Measurements from ENCODE around the gene ANKRD34A. TPM values are rescaled to one million over a fixed set of nuclear protein-coding genes. Genes with fewer than 3 reads are reported as not detected.

ANKRD34A gene
- total RNA-seq, 1 experiment from 2014 or later = 2.8 TPM

DNA sequence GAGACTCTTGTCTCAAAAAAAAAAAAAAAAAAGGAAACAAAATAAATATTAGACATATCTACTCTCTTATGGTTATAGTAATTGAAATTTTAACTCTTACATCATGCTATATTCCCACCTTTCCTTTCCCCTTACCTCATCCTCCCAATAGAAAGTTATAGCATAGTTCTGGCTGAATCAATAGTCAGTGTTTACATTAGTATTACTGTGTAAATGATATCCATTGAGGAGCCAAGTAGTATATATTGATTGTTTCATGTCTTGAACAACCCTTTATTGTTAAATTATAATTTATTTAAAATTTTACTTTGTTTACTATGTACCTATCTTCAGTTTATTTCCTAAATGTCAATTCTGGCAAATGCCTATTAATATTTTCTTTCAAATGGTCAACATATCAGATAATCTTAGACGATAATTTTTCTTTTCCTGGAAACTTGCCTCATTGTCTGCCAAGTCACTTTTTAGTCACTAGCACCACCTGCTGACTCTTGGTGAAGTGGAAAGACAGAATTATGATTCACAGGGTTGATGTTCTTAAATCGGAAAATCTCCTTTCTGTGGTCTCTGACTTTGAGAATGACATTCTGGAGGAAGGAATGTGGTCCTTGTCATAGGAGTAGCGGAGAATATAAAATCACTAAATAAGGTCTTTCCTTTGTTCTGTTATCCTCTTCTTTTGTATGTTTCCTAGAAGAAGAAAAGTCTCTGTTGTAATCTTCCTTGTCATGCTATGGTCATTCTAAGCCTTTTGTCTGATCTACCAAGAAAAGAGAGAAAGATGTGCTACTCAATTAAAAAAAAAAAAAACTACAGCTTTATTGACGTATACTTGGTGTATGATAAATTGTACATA is 48.6 kb upstream of the ANKRD34A start:
- ChIA-PET POLR2A (ENCODE audit: unreplicated experiment) (no interaction called here), CTCF (interaction anchor here (0.7 to 1.0 kb wide), 2 partner anchors 111 to 121 kb away, joined by 3 to 8 read pairs; no protein-coding TSS in a partner anchor)
- Histone ChIP-seq H3K9ac (ENCODE audit: low read length) (no peak overlapping the region), H3K79me2 (ENCODE audit: low read length) (no peaks in the 10 kb centered on the region), H3K9me2 (replicated peaks; ENCODE audit: low read length) (no peaks in the 10 kb centered on the region), H3F3A (ENCODE audit: low read length, unreplicated experiment) (no peaks in the 10 kb centered on the region), H2AFZ (ENCODE audit: low read length) (peak overlapping the region; percentile 42), H4K20me1 (ENCODE audit: low read length) (no peaks in the 10 kb centered on the region), H3K27me3 (ENCODE audit: low read length) (no peaks in the 10 kb centered on the region), H3K27ac (ENCODE audit: low read length) (no peak overlapping the region), H3K9me3 (ENCODE audit: low read length) (no peaks in the 10 kb centered on the region), H3K4me1 (ENCODE audit: insufficient read depth, low read length) (peaks cover 4% of the 10 kb centered on the region; the same call in 1 of the 2 replicates), H3K4me2 (ENCODE audit: low read length) (peak overlapping the region; percentile 64), H3K4me3 (ENCODE audit: low read length) (no peak overlapping the region), H3K36me3 (ENCODE audit: low read depth, low read length) (no peaks in the 10 kb centered on the region)
- TF ChIP-seq, protein P1, sequence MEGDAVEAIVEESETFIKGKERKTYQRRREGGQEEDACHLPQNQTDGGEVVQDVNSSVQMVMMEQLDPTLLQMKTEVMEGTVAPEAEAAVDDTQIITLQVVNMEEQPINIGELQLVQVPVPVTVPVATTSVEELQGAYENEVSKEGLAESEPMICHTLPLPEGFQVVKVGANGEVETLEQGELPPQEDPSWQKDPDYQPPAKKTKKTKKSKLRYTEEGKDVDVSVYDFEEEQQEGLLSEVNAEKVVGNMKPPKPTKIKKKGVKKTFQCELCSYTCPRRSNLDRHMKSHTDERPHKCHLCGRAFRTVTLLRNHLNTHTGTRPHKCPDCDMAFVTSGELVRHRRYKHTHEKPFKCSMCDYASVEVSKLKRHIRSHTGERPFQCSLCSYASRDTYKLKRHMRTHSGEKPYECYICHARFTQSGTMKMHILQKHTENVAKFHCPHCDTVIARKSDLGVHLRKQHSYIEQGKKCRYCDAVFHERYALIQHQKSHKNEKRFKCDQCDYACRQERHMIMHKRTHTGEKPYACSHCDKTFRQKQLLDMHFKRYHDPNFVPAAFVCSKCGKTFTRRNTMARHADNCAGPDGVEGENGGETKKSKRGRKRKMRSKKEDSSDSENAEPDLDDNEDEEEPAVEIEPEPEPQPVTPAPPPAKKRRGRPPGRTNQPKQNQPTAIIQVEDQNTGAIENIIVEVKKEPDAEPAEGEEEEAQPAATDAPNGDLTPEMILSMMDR (conservative IDR thresholded peaks at IDR 0.05; ENCODE audit: low read depth, low read length) = peak; percentile 98
- TF ChIP-seq EZH2 (IDR thresholded peaks at IDR 0.05; ENCODE audit: low read length, unreplicated experiment) = no peak
- ATAC-seq (peak; percentile 79), DNase-seq (peak; percentile 96)
- no TSS peak for BruUV-seq (replicated peaks)
- intact Hi-C loops (cut with micrococcal nuclease) = loop anchor here (1.0 to 10.0 kb wide), 6 partner anchors 36 to 288 kb away; partner anchors contain the start of genes ANKRD34A, NUDT17, POLR3GL and RBM8A

DNA sequence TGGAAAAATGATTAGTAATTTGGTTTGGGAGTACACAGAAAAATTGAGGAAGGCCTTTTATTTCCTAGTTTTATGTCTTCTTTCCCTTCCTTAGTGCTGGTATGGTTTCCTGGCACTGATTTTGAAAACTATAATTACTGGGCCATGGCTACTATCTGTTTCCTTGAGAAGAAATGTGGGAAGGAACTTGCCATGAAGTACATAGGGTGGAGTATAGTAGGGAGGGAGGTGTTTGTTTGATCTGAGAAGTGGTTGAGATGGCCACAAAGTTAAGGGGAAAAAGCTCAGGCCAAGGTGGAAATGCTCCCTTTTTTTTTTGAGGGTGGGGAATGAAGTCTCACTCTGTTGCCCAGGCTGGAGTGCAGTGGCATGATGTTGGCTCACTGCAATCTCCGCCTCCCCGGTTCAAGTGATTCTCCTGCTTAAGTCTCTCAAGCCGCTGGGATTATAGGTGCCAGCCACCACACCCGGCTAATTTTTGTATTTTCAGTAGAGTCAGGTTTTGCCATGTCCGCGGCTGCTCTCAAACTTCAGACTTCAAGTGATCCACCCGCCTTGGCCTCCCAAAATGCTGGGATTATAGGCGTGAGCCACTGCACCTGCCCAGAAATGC is 45.9 kb upstream of the ANKRD34A start:
- Histone ChIP-seq H3K79me2 (ENCODE audit: low read length) (no peaks in the 10 kb centered on the region), H3K27me3 (ENCODE audit: low read length) (no peaks in the 10 kb centered on the region), H3K4me1 (ENCODE audit: insufficient read depth, low read length) (peaks cover 7% of the 10 kb centered on the region; the same call in 1 of the 2 replicates), H4K20me1 (ENCODE audit: low read length) (no peaks in the 10 kb centered on the region), H3K9me2 (replicated peaks; ENCODE audit: low read length) (no peaks in the 10 kb centered on the region), H3K4me2 (ENCODE audit: low read length) (no peak overlapping the region), H3K9me3 (ENCODE audit: low read length) (no peaks in the 10 kb centered on the region), H2AFZ (ENCODE audit: low read length) (no peak overlapping the region), H3K9ac (ENCODE audit: low read length) (no peak overlapping the region), H3K4me3 (ENCODE audit: low read length) (no peak overlapping the region), H3K36me3 (ENCODE audit: low read depth, low read length) (no peaks in the 10 kb centered on the region), H3K27ac (ENCODE audit: low read length) (no peak overlapping the region), H3F3A (ENCODE audit: low read length, unreplicated experiment) (no peaks in the 10 kb centered on the region)
- intact Hi-C loops (cut with micrococcal nuclease) = loop anchor here (10.0 kb wide), 1 partner anchor 285 kb away; no protein-coding TSS in a partner anchor
- CTCF ChIA-PET = interaction anchor here (0.6 kb wide), 1 partner anchor 10 kb away, joined by 7 read pairs; no protein-coding TSS in a partner anchor
- BruUV-seq (replicated peaks) = no TSS peak
- ATAC-seq (no peak), DNase-seq (no peak)
- POLR2A ChIA-PET (ENCODE audit: unreplicated experiment) = no interaction called here
- TF ChIP-seq, protein P1 (conservative IDR thresholded peaks at IDR 0.05; ENCODE audit: low read depth, low read length) = no peak
